ENCODE data around the gene PLA2G3.

DNA sequence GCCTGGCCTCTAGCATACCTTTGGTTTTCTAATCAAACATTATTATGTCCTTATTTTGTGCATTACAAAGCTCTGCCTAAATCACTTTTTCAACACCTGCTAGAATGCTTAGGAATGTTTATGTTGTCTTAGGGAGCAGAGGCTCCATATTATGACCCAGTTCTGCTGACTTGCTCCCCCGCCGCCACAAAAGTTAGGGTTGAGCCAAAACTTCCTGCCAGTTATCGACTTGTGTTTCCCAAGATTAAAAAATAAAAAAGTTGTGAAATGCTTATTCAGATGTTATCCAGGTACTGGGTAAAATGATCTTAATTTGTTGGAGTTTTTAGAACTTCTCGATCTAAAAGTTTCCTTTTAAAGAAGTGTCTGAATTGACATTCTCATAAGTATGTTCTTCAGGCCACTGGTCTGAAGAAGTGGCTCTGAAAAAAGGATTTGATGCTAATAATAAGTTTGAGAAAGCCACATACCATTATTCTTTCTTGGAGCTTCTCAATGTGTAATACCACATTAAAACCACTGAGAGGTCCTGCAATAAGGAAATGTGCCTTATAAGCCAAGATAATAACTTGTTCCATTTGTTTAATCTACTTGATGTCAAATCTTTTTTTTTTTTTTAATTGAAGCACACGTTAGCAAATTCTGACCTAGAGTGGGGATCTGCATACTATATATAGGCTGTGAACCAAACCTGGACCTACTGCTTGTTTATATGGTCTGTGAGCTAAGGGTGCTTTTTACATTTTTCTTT lies 21.9 kb upstream of the PLA2G3 start:
- TF ChIP-seq EZH2 (IDR thresholded peaks at IDR 0.05; ENCODE audit: insufficient read depth, poor library complexity, severe bottlenecking) (no peak), EZH2phosphoT487 (IDR thresholded peaks at IDR 0.05; ENCODE audit: insufficient read depth, low read depth) (no peak)
